Spleen (tissue), 11 donors: ENCODE results near the gene C1orf198. TPM values are rescaled to one million over a fixed set of nuclear protein-coding genes. Genes with fewer than 3 reads are reported as not detected.

ENCODE experiments used
- DNase-seq: peaks from one replicate; pipeline ENCODE4 v3.0.0-alpha.2; 2020
- H3K27ac ChIP-seq, 8 donors: fragments of 200-600 bp; sonication (generic) in 7 of 8; 1 replicate in 4 of 8; 2 replicates in 4 of 8; pipeline versions ENCODE4 v1.5.0 to v1.8.0; 2016 to 2021; ENCODE audit warnings: inconsistent platforms in 4 of 8, mild to moderate bottlenecking in 4 of 8, moderate library complexity in 1 of 8
- H3K27me3 ChIP-seq, 7 donors: fragments of 200-600 bp; sonication (generic) in 6 of 7; replicated peaks in 1 of 7; 1 replicate in 4 of 7; 2 replicates in 3 of 7; pipeline versions ENCODE4 v1.5.0 to v1.8.0; 2016 to 2021; ENCODE audit warnings: inconsistent platforms in 3 of 7, mild to moderate bottlenecking in 1 of 7
- H3K36me3 ChIP-seq, 6 donors: fragments of 200-600 bp; sonication (generic) in 5 of 6; 1 replicate in 4 of 6; 2 replicates in 2 of 6; pipeline versions ENCODE4 v1.5.0 to v1.8.0; 2016 to 2021; ENCODE audit warnings: inconsistent platforms in 2 of 6
- H3K4me1 ChIP-seq, 6 donors: fragments of 200-600 bp; sonication (generic) in 5 of 6; 1 replicate in 3 of 6; 2 replicates in 3 of 6; pipeline versions ENCODE4 v1.5.0 to v1.8.0; 2016 to 2021; ENCODE audit warnings: inconsistent platforms in 3 of 6
- H3K4me3 ChIP-seq, 8 donors: fragments of 200-600 bp; sonication (generic) in 7 of 8; 1 replicate in 4 of 8; 2 replicates in 4 of 8; pipeline versions ENCODE4 v1.5.0 to v1.8.0; 2016 to 2021; ENCODE audit warnings: inconsistent platforms in 4 of 8, mild to moderate bottlenecking in 4 of 8, moderate library complexity in 2 of 8
- H3K9me3 ChIP-seq, 8 donors: fragments of 200-600 bp; sonication (generic) in 7 of 8; 1 replicate in 4 of 8; 2 replicates in 4 of 8; pipeline versions ENCODE4 v1.5.0 to v1.8.0; 2016 to 2021; ENCODE audit warnings: inconsistent platforms in 4 of 8
- CTCF ChIP-seq, 11 experiments: fragments of 200-600 bp in 7 of 11; fragments of 450-650 bp in 4 of 11; sonication (generic) in 4 of 11; IDR thresholded peaks in 8 of 11; conservative IDR thresholded peaks in 3 of 11; 1 replicate in 7 of 11; 2 replicates in 4 of 11; pipeline versions ENCODE4 v1.4.0 to v1.8.0; 2016 to 2021; ENCODE audit warnings: antibody characterized with exemption in 11 of 11, inconsistent platforms in 4 of 11, mild to moderate bottlenecking in 1 of 11
- POLR2A ChIP-seq, 3 donors: fragments of 450-650 bp; IDR thresholded peaks; one replicate each; pipeline ENCODE4 v1.5.1; 2017; ENCODE audit warnings: antibody characterized with exemption in 3 of 3, mild to moderate bottlenecking in 1 of 3
- POLR2AphosphoS5 ChIP-seq, 3 donors: sonication (generic); formaldehyde crosslinking; IDR thresholded peaks; one replicate each; pipeline ENCODE4 v1.5.1; 2017; ENCODE audit warnings: antibody characterized with exemption in 3 of 3
- WGBS, 5 donors: extraction: QIAGEN DNeasy Blood & Tissue Kit in 3 of 5; methylation state at CpG; one replicate each; pipeline versions ENCODE4 v1.1.5 to v1.1.7; 2013 to 2018; 5-methylcytosine and 5-hydroxymethylcytosine counted together
- intact Hi-C: fragments of 100-400 bp; cut with DNase I; formaldehyde crosslinking; loops from one replicate; pipeline ENCODE4 v1.15.0; 2023; ENCODE audit warnings: low total_unique reads
- polyA plus RNA-seq, 3 donors: library from polyadenylated mRNA; stranded (reverse); fragments of 200-250 nt; gene quantifications; one replicate each; pipeline ENCODE4 v1.2.1, GENCODE V29; 2013
- total RNA-seq, 7 donors: library from RNA; depleted of rRNA in 3 of 7; stranded (reverse); fragments of >200 nt in 3 of 7; fragmentation: NEBNext Ultra II Directional in 4 of 7; extraction: Animal tissue kit (Norgen Biotek cat#: 25700) in 4 of 7; gene quantifications; one replicate each; pipeline versions ENCODE4 v1.1.0 to v1.2.1, GENCODE V29; 2016 to 2021
- donor health status: healthy with polysubstance abuse.
- donor health status: DM: no; HTN: no; CAD: no; lungs with moderate emphysema.
- donor health status: DM: no; HTN: no; CAD: no.
- donor health status: Bipolar disorder and iron deficiency.
- donor health status: healthy.
- donor health status: DM: no; HTN: no; CAD: no.
- donor health status: DM: yes; HTN: yes; CAD: no.

Gene C1orf198
- total and polyA plus RNA-seq, 10 donors: 5.0 to 32.7 (median 18.4) TPM

GRCh38 chr1:230836347-230836746, 32.0 kb downstream of the C1orf198 start:
- TF ChIP-seq CTCF (IDR thresholded peaks at IDR 0.05 in 8 of 11, conservative IDR thresholded peaks at IDR 0.05 in 3 of 11) (no peak), POLR2AphosphoS5 (IDR thresholded peaks at IDR 0.05) (no peak), POLR2A (IDR thresholded peaks at IDR 0.05) (no peak)
- 94 to 96% (median 95%) methylated on average over 5 of the region's 5 CpGs for WGBS, 5 donors
- DNase-seq: no peak
- Histone ChIP-seq H3K27ac (no peak overlapping the region), H3K4me1 (no peaks in the 10 kb centered on the region), H3K4me3 (no peak overlapping the region), H3K36me3 (peaks cover 0 to 29% (median 6%) of the 10 kb centered on the region in 6 donors), H3K9me3 (peaks cover 0 to 2% (median 0%) of the 10 kb centered on the region in 8 donors), H3K27me3 (no peaks in the 10 kb centered on the region)
- intact Hi-C loops: no loop called here

GRCh38 chr1:230834292-230834691, 34.0 kb downstream of the C1orf198 start:
- H3K36me3 ChIP-seq: peaks cover 0 to 19% (median 5%) of the 10 kb centered on the region in 6 donors
- DNase-seq: no peak
- no peaks in the 10 kb centered on the region for H3K4me1 ChIP-seq
- 49 to 60% (median 55%) methylated on average over 3 of the region's 3 CpGs for WGBS, 5 donors
- no peaks in the 10 kb centered on the region for H3K27me3 ChIP-seq
- TF ChIP-seq CTCF (IDR thresholded peaks at IDR 0.05 in 8 of 11, conservative IDR thresholded peaks at IDR 0.05 in 3 of 11) (no peak), POLR2A (IDR thresholded peaks at IDR 0.05) (no peak), POLR2AphosphoS5 (IDR thresholded peaks at IDR 0.05) (no peak)
- H3K27ac ChIP-seq: no peak overlapping the region
- H3K4me3 ChIP-seq: no peak overlapping the region
- peaks cover 0 to 7% (median 0%) of the 10 kb centered on the region in 8 donors for H3K9me3 ChIP-seq
- intact Hi-C loops: no loop called here

- no peak for TF ChIP-seq POLR2A (IDR thresholded peaks at IDR 0.05)
- no peak for TF ChIP-seq POLR2AphosphoS5 (IDR thresholded peaks at IDR 0.05)
- no peak for TF ChIP-seq CTCF (IDR thresholded peaks at IDR 0.05 in 8 of 11, conservative IDR thresholded peaks at IDR 0.05 in 3 of 11)
- Histone ChIP-seq H3K27me3 (no peaks in the 10 kb centered on the region), H3K9me3 (peaks cover 0 to 7% (median 0%) of the 10 kb centered on the region in 8 donors), H3K4me1 (no peaks in the 10 kb centered on the region), H3K27ac (no peak overlapping the region), H3K4me3 (no peak overlapping the region), H3K36me3 (peaks cover 0 to 15% (median 2%) of the 10 kb centered on the region in 6 donors)
- no peak for DNase-seq
- intact Hi-C loops: no loop called here
- 80 to 99% (median 93%) methylated on average over 3 of the region's 3 CpGs for WGBS, 5 donors
Observed at GRCh38 chr1:230833511-230833910, 34.8 kb downstream of the C1orf198 start.

GRCh38 chr1:230832476-230832875, 35.8 kb downstream of the C1orf198 start:
- DNase-seq: no peak
- TF ChIP-seq POLR2A (IDR thresholded peaks at IDR 0.05) (no peak), POLR2AphosphoS5 (IDR thresholded peaks at IDR 0.05) (no peak), CTCF (IDR thresholded peaks at IDR 0.05 in 8 of 11, conservative IDR thresholded peaks at IDR 0.05 in 3 of 11) (no peak)
- no peak overlapping the region for H3K4me3 ChIP-seq
- no peak overlapping the region for H3K27ac ChIP-seq
- WGBS, 5 donors: 65 to 86% (median 74%) methylated on average over 1 of the region's 1 CpG
- no peaks in the 10 kb centered on the region for H3K27me3 ChIP-seq
- intact Hi-C loops: no loop called here
- H3K36me3 ChIP-seq: peaks cover 0 to 5% (median 0%) of the 10 kb centered on the region in 6 donors
- peaks cover 0 to 7% (median 0%) of the 10 kb centered on the region in 8 donors for H3K9me3 ChIP-seq
- H3K4me1 ChIP-seq: no peaks in the 10 kb centered on the region
